Neuronal stem cell (in vitro differentiated cells): Measurements from ENCODE around the gene CDH13.

ENCODE experiments used
- DNase-seq: peaks from one replicate; pipeline ENCODE4 v3.0.0-alpha.2; 2013; ENCODE audit warnings: low spot score
- H2AFZ ChIP-seq: one replicate; pipeline ENCODE4 v1.6.1; 2013; ENCODE audit warnings: mild to moderate bottlenecking, low read length, inconsistent platforms
- H2AK5ac ChIP-seq: 2 replicates; pipeline ENCODE4 v1.6.1; 2013; ENCODE audit warnings: low read depth, mild to moderate bottlenecking, inconsistent platforms, low read length, moderate library complexity, mixed read lengths
- H2BK120ac ChIP-seq: 2 replicates; pipeline ENCODE4 v1.6.1; 2013; ENCODE audit warnings: low read depth, mild to moderate bottlenecking, inconsistent platforms, low read length, moderate library complexity, mixed read lengths
- H2BK12ac ChIP-seq: one replicate; pipeline ENCODE4 v1.6.1; 2013; ENCODE audit warnings: low read length, inconsistent platforms
- H2BK15ac ChIP-seq: 2 replicates; pipeline ENCODE4 v1.6.1; 2013; ENCODE audit warnings: mild to moderate bottlenecking, low read length, inconsistent platforms, mixed read lengths
- H2BK5ac ChIP-seq: one replicate; pipeline ENCODE4 v1.6.1; 2013; ENCODE audit warnings: inconsistent platforms, mild to moderate bottlenecking, low read length, moderate library complexity
- H3K14ac ChIP-seq: one replicate; pipeline ENCODE4 v1.6.1; 2013; ENCODE audit warnings: low read length, inconsistent platforms
- H3K18ac ChIP-seq: 2 replicates; pipeline ENCODE4 v1.6.1; 2013; ENCODE audit warnings: low read length, inconsistent platforms
- H3K23ac ChIP-seq: 2 replicates; pipeline ENCODE4 v1.6.1; 2013; ENCODE audit warnings: low read depth, mild to moderate bottlenecking, mixed read lengths, low read length, inconsistent platforms; ENCODE audit not compliant: poor library complexity
- H3K27ac ChIP-seq: replicated peaks from 3 replicates; pipeline ENCODE4 v1.5.1; 2013; ENCODE audit warnings: low read length, inconsistent platforms
- H3K27me3 ChIP-seq, 3 experiments: 2 replicates each; pipeline ENCODE4 v1.6.1; 2013; ENCODE audit warnings: low read length in 3 of 3, mild to moderate bottlenecking in 2 of 3, inconsistent platforms in 1 of 3, low read depth in 1 of 3, mixed read lengths in 1 of 3, moderate library complexity in 1 of 3; ENCODE audit not compliant: control insufficient read depth in 3 of 3, insufficient read depth in 3 of 3
- H3K36me3 ChIP-seq, 2 donors: replicated peaks in 1 of 2; 2 replicates each; pipeline ENCODE4 v1.6.1; 2013; ENCODE audit warnings: low read length in 2 of 2; ENCODE audit not compliant: control insufficient read depth in 2 of 2, insufficient read depth in 2 of 2
- H3K4ac ChIP-seq: 2 replicates; pipeline ENCODE4 v1.6.1; 2013; ENCODE audit warnings: inconsistent platforms, mild to moderate bottlenecking, low read length, moderate library complexity
- H3K4me1 ChIP-seq, 2 donors: 1 replicate in 1 of 2; 2 replicates in 1 of 2; pipeline ENCODE4 v1.6.1; 2013; ENCODE audit warnings: low read length in 2 of 2, low read depth in 1 of 2; ENCODE audit not compliant: control insufficient read depth in 2 of 2, insufficient read depth in 1 of 2
- H3K4me2 ChIP-seq: one replicate; pipeline ENCODE4 v1.6.1; 2013; ENCODE audit warnings: mild to moderate bottlenecking, low read length, inconsistent platforms; ENCODE audit not compliant: insufficient read depth, poor library complexity, severe bottlenecking
- H3K4me3 ChIP-seq, 2 donors: 2 replicates each; pipeline ENCODE4 v1.5.1; 2013; ENCODE audit warnings: low read length in 2 of 2, mild to moderate bottlenecking in 2 of 2, inconsistent platforms in 1 of 2, moderate library complexity in 1 of 2
- H3K79me1 ChIP-seq: one replicate; pipeline ENCODE4 v1.6.1; 2013; ENCODE audit warnings: low read depth, mild to moderate bottlenecking, inconsistent platforms, low read length, moderate library complexity
- H3K9ac ChIP-seq: one replicate; pipeline ENCODE4 v1.6.1; 2013; ENCODE audit warnings: mild to moderate bottlenecking, low read depth, low read length, inconsistent platforms; ENCODE audit not compliant: poor library complexity
- H3K9me3 ChIP-seq, 2 donors: replicated peaks in 1 of 2; 2 replicates each; pipeline versions ENCODE3 to v1.6.1; 2013; ENCODE audit warnings: low read length in 2 of 2, mild to moderate bottlenecking in 2 of 2, inconsistent platforms in 1 of 2, low read depth in 1 of 2, mixed read lengths in 1 of 2, moderate library complexity in 1 of 2; ENCODE audit not compliant: control insufficient read depth in 2 of 2, insufficient read depth in 1 of 2
- H4K8ac ChIP-seq: one replicate; pipeline ENCODE4 v1.6.1; 2013; ENCODE audit warnings: low read depth, mild to moderate bottlenecking, inconsistent platforms, low read length, moderate library complexity
- H4K91ac ChIP-seq: one replicate; pipeline ENCODE4 v1.6.1; 2013; ENCODE audit warnings: low read length, low read depth, mild to moderate bottlenecking, inconsistent platforms; ENCODE audit not compliant: poor library complexity
- WGBS, 2 donors: extraction: QIAGEN DNeasy Blood & Tissue Kit; methylation state at CpG; one replicate each; pipeline ENCODE4 v1.1.7; 2013; ENCODE audit warnings: missing lambda C conversion rate in 2 of 2, mixed read lengths in 1 of 2; ENCODE audit not compliant: insufficient read length in 2 of 2, insufficient replicate concordance in 1 of 2; ENCODE audit errors: extremely low coverage in 2 of 2; 5-methylcytosine and 5-hydroxymethylcytosine counted together

The CDH13 gene

DNA sequence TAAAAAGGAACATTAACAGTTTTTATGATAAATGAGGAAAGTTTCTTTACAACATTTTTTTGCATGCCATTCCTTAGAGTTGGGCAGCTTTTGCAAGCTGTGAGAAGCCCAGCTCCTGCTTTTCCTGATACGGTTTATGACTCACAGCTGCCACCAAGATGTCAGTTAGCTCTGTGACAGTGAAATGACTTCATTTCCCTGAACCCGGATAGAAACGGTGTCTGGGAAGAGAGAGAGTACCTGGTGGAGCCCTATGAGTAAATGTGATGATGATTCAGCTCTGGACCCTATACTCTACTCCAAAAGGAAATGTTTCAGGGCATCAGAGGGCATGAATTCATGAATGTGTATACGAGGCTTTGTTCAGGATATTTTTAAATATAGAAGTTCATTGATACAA, 814.7 kb downstream of the CDH13 start:
- Histone ChIP-seq H3K4me3 (no peak overlapping the region), H3K4me1 (no peaks in the 10 kb centered on the region), H3K27me3 (peaks cover 0 to 2% (median 0%) of the 10 kb centered on the region in 3 experiments), H3K36me3 (no peaks in the 10 kb centered on the region), H4K91ac (no peak overlapping the region), H2BK12ac (no peak overlapping the region), H3K23ac (no peak overlapping the region), H3K27ac (no peak overlapping the region), H3K9me3 (no peaks in the 10 kb centered on the region), H3K79me1 (no peaks in the 10 kb centered on the region), H3K9ac (no peak overlapping the region), H3K18ac (no peak overlapping the region), H2AFZ (no peak overlapping the region), H2BK120ac (no peak overlapping the region), H3K14ac (no peak overlapping the region), H2BK5ac (no peak overlapping the region), H3K4ac (no peak overlapping the region), H2AK5ac (no peak overlapping the region), H3K4me2 (no peak overlapping the region), H2BK15ac (no peak overlapping the region), H4K8ac (no peak overlapping the region)
- DNase-seq, result no peak
- WGBS, 2 donors, result no CpG with 5 or more reads among the region's 4 CpGs

DNA sequence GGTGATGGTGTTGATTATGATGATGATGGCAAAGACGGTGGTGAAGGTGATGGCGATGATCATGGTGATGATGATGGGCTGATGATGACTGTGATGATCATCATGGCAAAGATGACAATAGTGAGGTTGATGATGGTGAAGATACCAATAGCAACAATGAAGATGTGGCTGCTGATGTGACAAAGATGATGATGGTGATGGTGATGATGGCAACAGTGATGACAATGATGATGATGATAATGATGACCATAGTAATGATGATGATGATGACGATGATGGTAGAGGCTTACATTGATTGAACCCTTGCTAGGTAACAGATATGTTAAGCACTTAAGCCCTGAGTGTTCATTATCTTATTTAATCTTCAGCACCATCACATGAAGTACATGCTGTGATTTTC, 817.2 kb downstream of the CDH13 start:
- no peak overlapping the region for H3K4me2 ChIP-seq
- H3K4ac ChIP-seq, result no peak overlapping the region
- H3K14ac ChIP-seq, result no peak overlapping the region
- H2AFZ ChIP-seq, result no peak overlapping the region
- no peak overlapping the region for H3K9ac ChIP-seq
- no peak overlapping the region for H2BK12ac ChIP-seq
- no peak overlapping the region for H4K8ac ChIP-seq
- H3K4me3 ChIP-seq, result no peak overlapping the region
- H3K4me1 ChIP-seq, result no peaks in the 10 kb centered on the region
- no peak overlapping the region for H3K27ac ChIP-seq
- no peak overlapping the region for H4K91ac ChIP-seq
- H2AK5ac ChIP-seq, result no peak overlapping the region
- H2BK15ac ChIP-seq, result no peak overlapping the region
- no peak for DNase-seq
- WGBS, 2 donors, result no CpG with 5 or more reads among the region's 3 CpGs
- H3K18ac ChIP-seq, result no peak overlapping the region
- H3K23ac ChIP-seq, result no peak overlapping the region
- H3K36me3 ChIP-seq, result no peaks in the 10 kb centered on the region
- H2BK5ac ChIP-seq, result no peak overlapping the region
- no peak overlapping the region for H2BK120ac ChIP-seq
- no peaks in the 10 kb centered on the region for H3K9me3 ChIP-seq
- H3K27me3 ChIP-seq, result peaks cover 0 to 2% (median 0%) of the 10 kb centered on the region in 3 experiments
- H3K79me1 ChIP-seq, result no peaks in the 10 kb centered on the region

DNA sequence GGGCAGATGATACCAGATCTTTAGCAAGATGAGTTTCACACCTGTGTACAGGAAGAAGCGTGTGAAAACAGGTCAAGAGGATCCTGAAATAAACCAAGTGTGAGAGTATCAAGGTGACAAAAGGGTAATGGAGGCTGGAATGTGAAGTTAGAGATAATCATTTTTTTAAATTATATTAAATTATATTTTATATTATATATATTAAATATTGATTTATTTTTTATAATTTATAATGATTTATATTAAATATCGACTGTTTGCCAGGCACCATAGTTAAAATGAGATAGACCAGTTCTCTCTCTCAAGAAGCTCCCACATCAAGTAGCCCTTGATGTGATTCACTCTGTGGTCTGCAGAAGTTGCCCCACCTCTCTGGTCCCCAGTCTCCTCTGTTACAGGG, 820.8 kb downstream of the CDH13 start:
- no CpG with 5 or more reads among the region's 2 CpGs for WGBS, 2 donors
- no peak overlapping the region for H3K4me3 ChIP-seq
- no peak overlapping the region for H2BK12ac ChIP-seq
- no peak overlapping the region for H3K9ac ChIP-seq
- no peak overlapping the region for H3K27ac ChIP-seq
- no peaks in the 10 kb centered on the region for H3K27me3 ChIP-seq
- H2AK5ac ChIP-seq, result no peak overlapping the region
- no peaks in the 10 kb centered on the region for H3K36me3 ChIP-seq
- H3K4ac ChIP-seq, result no peak overlapping the region
- no peak overlapping the region for H4K8ac ChIP-seq
- H3K4me2 ChIP-seq, result no peak overlapping the region
- no peaks in the 10 kb centered on the region for H3K79me1 ChIP-seq
- no peak overlapping the region for H3K23ac ChIP-seq
- no peak for DNase-seq
- no peak overlapping the region for H2AFZ ChIP-seq
- no peaks in the 10 kb centered on the region for H3K4me1 ChIP-seq
- no peak overlapping the region for H2BK5ac ChIP-seq
- no peak overlapping the region for H3K18ac ChIP-seq
- no peak overlapping the region for H2BK120ac ChIP-seq
- H3K9me3 ChIP-seq, result no peaks in the 10 kb centered on the region
- no peak overlapping the region for H4K91ac ChIP-seq
- H3K14ac ChIP-seq, result no peak overlapping the region
- H2BK15ac ChIP-seq, result no peak overlapping the region

DNA sequence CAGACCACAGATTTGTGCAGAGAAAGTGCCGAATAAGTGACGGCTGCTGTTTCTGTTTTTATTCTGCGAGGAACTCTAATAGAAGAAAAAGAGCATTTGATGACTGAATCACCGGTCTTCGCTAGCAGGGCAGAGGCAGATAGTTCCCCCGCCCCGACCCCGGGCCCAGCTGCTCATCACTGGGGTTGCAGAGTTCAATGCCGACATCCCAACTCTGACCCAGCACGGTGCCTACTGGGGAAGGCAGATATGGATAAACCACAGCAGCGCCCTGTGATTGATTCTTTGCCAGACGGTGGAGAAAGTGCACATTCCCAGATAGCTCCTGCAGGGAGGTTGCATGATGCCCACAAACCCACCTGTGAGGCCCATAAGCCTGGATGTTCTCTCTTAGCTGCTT, 823.1 kb downstream of the CDH13 start:
- no peak overlapping the region for H3K14ac ChIP-seq
- H3K9ac ChIP-seq, result no peak overlapping the region
- no peak overlapping the region for H2AK5ac ChIP-seq
- no peak overlapping the region for H3K4me3 ChIP-seq
- H3K4ac ChIP-seq, result no peak overlapping the region
- no peaks in the 10 kb centered on the region for H3K9me3 ChIP-seq
- H3K4me2 ChIP-seq, result no peak overlapping the region
- no peak overlapping the region for H2BK5ac ChIP-seq
- H2BK120ac ChIP-seq, result no peak overlapping the region
- H3K18ac ChIP-seq, result no peak overlapping the region
- no peak overlapping the region for H2AFZ ChIP-seq
- no peaks in the 10 kb centered on the region for H3K27me3 ChIP-seq
- H3K23ac ChIP-seq, result no peak overlapping the region
- WGBS, 2 donors, result no CpG with 5 or more reads among the region's 12 CpGs
- no peak overlapping the region for H2BK12ac ChIP-seq
- H3K4me1 ChIP-seq, result no peaks in the 10 kb centered on the region
- H3K27ac ChIP-seq, result no peak overlapping the region
- DNase-seq, result no peak
- H4K91ac ChIP-seq, result no peak overlapping the region
- no peaks in the 10 kb centered on the region for H3K79me1 ChIP-seq
- no peak overlapping the region for H2BK15ac ChIP-seq
- H3K36me3 ChIP-seq, result no peaks in the 10 kb centered on the region
- H4K8ac ChIP-seq, result no peak overlapping the region
